Choroid plexus epithelial cell (primary cell): ENCODE measurements around the gene SIGLEC12.
"Not testable (repeated sequence)": the region's sequence is repeated elsewhere in the genome, so short reads cannot be mapped to it uniquely, and the experiment has no call there.

Experiments
- DNase-seq: peaks from one replicate; pipeline ENCODE4 v3.0.0-alpha.2; 2010; ENCODE audit warnings: low read depth
- H3K4me3 ChIP-seq: 2 replicates; pipeline ENCODE4 v1.5.1; 2011; ENCODE audit warnings: low read depth, mild to moderate bottlenecking, control low read depth, low read length, moderate library complexity
- TF ChIP-seq, protein P1 (sequence below): conservative IDR thresholded peaks from 2 replicates; pipeline ENCODE4 v1.5.1; 2011; ENCODE audit warnings: low read depth, mild to moderate bottlenecking, control low read depth, inconsistent platforms, low read length, moderate library complexity

The SIGLEC12 gene

DNA sequence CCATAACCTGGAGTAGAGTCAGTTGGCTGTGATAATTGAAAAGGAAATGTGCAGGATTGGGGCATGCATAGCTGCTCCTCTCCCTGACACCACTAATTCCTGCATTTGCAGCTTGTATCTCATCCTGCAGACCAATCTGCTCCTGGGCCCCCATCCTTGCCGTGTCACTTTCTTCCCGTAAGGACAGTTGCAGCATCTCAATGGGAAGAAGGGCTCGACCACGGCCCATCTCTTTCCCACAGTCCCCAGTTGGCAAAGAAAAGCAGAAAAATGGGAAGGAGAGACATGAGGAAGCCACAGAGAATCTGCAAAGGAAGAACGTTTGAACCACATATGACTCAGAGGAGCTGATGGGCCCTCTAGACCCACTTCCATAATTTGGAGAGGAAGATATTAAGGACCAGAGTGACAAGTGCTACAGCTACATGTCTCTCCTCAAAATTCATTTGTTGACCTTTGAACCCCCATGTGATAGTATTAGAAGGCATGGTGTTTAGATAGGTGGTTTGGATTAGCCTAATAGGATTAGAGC, 1.8 kb upstream of the SIGLEC12 start:
- TF ChIP-seq, protein P1, sequence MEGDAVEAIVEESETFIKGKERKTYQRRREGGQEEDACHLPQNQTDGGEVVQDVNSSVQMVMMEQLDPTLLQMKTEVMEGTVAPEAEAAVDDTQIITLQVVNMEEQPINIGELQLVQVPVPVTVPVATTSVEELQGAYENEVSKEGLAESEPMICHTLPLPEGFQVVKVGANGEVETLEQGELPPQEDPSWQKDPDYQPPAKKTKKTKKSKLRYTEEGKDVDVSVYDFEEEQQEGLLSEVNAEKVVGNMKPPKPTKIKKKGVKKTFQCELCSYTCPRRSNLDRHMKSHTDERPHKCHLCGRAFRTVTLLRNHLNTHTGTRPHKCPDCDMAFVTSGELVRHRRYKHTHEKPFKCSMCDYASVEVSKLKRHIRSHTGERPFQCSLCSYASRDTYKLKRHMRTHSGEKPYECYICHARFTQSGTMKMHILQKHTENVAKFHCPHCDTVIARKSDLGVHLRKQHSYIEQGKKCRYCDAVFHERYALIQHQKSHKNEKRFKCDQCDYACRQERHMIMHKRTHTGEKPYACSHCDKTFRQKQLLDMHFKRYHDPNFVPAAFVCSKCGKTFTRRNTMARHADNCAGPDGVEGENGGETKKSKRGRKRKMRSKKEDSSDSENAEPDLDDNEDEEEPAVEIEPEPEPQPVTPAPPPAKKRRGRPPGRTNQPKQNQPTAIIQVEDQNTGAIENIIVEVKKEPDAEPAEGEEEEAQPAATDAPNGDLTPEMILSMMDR = no peak
- no peak for DNase-seq
- H3K4me3 ChIP-seq = no peak overlapping the region

DNA sequence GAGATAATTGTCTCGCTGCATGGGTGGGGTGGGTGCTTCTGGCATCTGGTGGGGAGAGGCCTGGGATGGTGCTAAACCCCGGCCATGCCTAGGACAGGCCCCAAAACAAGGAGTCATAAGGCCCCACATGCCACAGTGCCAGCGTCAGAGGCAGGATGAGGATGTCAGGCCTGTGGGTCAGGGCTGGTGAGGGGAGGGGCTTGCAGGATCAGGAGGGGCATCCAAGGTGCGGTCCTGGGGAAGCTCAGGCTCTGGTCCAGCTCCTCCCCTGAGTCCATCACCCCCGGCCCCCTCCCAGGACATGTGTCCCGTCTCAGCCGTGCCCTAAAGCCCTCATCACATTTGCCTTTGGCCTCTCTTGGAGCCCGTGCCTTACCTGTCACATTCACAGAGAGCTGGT, 669 bp downstream of the SIGLEC12 start:
- not testable (repeated sequence) for H3K4me3 ChIP-seq, DNase-seq

DNA sequence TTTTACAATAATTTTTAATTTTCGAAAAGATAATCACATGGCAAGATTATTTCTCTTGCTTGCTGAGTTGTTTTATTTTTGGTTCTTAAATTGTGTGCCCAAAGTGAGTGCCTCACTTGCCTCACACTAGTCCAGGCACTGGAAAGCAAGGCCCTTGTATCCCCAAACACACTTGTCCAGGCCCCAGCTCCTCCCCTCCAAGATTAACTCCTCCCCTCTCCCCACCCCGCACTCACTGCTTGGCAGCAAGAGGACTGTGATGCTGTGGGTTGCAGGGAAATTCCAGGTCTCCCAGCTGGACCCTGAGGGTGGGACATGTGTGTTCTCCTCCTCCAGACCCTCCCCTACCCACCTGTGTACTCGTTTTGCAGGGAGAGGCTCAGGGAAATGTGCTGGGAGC, 3.9 kb downstream of the SIGLEC12 start:
- TF ChIP-seq, protein P1 = no peak
- H3K4me3 ChIP-seq = no peak overlapping the region
- DNase-seq = no peak

DNA sequence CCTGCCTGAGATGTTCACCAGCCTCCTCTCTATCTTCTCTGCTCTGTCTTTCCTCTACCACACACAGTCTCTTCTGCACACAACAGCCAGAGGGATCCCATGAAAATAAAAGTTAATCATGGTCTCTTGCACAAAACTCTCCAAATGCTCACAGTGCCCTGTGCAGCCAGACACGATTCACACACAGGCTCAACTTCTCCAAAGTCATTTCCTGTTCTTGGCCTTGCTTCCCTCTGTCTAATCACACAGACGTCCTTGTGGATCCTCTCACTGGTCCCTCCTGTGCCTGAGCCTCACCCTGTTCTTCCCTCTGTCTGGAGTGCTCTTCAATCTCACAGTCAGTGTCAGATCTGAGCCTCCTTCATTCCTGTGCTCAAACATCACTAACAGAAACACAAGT, 7.8 kb downstream of the SIGLEC12 start:
- TF ChIP-seq, protein P1 = no peak
- H3K4me3 ChIP-seq = no peak overlapping the region
- no peak for DNase-seq

DNA sequence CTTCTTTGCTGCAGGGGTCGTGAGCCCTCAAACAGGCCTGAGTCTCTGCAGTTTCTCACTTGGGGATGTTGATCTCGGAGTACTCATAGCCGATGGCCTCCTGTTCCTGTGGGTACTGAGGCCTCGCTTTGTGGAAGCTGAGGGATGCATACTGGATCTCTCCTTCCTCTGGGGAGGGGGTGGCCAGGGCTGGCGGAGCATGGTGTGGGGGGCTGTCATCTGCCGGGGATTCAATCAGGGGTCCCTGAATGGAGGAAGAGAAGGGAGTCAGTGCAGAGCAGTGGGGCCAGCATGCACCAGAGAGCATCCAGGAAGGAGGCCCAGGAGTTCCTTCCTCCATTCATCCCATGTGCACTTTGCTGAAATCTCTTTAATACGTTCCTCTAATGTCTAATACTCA, 10.0 kb downstream of the SIGLEC12 start:
- H3K4me3 ChIP-seq = no peak overlapping the region
- DNase-seq = no peak
- TF ChIP-seq, protein P1 = no peak

DNA sequence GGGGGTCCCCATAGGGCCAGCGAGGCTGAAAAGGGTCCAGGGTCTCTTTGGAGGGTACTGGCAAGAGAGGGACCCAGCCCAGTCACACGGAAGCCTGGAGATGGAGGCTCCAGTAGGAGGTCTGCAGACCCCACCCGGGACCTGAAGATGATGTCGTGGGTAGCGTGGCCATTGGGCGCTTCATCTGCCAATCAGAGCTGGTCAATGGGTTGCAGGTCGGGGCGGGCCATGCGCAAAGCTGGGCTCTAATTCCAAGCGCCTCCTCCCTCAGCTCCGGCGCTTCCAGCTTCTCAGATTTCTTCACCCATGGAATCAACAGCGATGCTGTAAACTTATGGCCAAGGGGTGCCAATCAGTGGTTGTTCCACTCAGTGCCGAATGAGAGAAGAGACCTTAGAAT, 10.9 kb downstream of the SIGLEC12 start:
- TF ChIP-seq, protein P1 = no peak
- H3K4me3 ChIP-seq = no peak overlapping the region
- DNase-seq = no peak

DNA sequence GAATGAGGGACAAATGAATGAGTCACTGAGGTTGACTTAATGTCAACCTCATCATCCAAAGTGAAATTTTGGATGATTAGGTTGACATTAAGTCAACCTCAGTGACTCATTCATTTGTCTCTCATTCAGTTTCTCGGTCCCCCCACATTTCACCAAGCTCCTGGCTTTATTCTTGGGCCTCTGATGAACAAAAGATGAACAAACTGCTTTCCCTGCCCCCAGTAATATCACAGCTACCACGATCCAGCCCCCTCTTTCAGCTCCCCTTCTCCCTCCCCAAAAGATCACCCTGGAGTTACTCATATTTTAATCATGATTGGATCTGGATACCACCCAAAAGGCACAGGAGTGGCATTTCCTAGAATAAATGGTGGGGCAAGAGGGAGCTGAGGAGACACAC, 12.5 kb downstream of the SIGLEC12 start:
- H3K4me3 ChIP-seq = no peak overlapping the region
- no peak for DNase-seq
- TF ChIP-seq, protein P1 = no peak
